Urothelium cell line (cell line): Measurements from ENCODE around the gene HAVCR2.
A peak's percentile ranks its signal among the peaks of the same experiment; 100 is the strongest.
"Not testable (repeated sequence)": the region's sequence is repeated elsewhere in the genome, so short reads cannot be mapped to it uniquely, and the experiment has no call there.

Experiments
- DNase-seq: peaks from one replicate; pipeline ENCODE4 v3.0.0; 2011; ENCODE audit warnings: low spot score, mixed read lengths
- FAIRE-seq: peaks from 2 replicates; lab custom pipeline; 2011; peaks lifted over from hg19 to GRCh38; lab: Jason Lieb, UNC

The HAVCR2 gene

DNA sequence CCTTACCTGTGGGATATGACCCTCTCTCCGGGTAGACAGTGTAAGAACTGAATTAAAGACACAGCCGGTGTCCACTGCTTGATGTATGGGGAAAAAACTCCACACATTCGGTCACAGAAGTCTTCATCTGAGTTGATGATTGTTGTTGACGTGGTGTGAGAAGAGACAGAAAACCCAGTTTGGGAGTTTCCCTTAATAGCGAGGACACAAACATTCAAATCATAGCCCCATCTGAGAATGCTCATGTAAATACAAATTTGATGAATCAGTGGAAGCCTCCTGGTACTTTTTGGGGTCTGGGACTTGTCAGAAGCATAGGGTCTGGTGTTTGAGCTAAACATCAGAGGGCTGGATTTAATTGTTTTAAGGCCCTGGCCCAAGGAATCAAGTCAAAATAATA is 60.9 kb downstream of the HAVCR2 start:
- DNase-seq (no peak), FAIRE-seq (no peak)

DNA sequence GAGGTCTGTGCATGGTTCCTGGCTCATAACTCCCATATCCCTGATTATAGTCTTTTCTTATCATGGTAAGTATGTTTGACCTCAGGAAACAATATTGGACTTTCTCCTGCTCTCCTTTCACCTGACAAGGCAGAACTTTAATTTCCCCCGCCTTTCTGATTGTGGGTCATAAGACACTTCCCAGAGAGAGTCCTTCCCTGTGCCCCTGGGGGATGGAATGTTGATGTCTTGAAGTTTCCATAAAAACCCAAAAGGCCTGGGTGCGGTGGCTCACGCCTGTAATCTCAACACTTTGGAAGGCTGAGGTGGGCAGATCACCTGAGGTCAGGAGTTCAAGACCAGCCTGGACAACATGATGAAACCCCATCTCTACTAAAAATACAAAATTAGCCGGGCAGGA is 61.8 kb downstream of the HAVCR2 start:
- not testable (repeated sequence) for DNase-seq, FAIRE-seq

DNA sequence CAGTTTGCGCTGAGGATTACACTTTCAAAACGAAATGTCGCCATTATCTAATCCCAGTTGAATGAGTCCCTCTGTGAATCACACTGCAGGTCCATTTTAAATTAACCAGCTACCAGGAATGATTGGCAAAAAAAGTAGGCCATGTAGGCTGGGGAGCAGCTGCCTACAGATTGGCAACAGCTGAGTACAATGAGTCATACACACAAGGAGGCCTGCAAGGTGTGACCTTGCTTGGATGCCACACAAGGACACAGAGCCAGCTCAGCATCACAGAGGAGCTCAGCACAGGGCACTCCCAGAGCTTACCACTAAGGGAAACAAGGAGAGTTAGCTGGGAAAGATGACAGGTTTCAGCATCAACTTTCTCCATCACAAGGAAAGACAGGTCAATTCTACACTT is 62.8 kb downstream of the HAVCR2 start:
- peak; percentile 13 for FAIRE-seq
- peak; percentile 66 for DNase-seq

DNA sequence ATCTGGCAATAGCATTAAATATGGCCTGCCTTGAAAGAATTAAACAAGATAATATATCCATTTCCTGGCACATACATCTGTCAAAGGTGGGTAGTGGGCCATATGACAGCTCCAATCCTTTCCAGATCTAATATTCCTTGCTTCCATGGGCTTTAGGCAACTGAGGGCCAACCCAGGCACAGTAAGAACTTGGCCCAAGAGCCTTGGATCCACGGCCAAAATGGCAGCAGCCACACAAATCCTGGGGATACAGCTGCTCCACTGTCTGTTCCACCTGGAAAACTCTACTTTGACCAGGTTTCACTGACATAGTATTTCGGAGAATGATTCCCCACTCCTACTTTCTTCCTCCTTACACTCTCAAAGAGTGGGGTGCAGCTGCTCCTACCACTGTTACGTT is 63.2 kb downstream of the HAVCR2 start:
- FAIRE-seq (no peak), DNase-seq (no peak)

DNA sequence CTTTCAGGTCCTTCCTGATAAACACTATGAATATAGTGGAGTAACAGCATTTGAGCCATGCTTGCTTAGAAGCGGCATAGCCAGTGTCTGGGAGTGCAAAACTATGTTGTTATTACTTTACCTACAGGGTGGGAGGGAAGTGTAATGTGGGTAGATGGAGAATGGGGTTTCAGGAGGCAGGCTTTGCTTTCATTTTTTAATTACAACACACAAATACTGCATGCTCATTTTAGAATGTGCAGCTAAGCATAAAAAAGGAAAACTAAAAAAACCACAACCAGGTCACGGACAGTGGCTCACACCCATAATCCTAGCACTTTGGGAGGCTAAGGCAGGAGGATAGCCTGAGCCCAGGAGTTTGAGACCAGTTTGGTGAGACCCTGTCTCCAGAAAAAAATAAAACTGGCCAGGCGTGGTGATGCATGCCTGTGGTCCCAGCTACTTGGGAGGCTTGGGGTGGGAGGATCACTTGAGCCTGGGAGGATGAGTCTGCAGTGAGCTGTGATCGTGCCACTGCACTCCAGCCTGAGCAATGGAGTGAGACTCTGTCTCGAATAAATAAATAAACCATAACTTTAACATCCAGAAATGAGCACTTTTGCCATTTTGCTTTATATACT is 70.2 kb downstream of the HAVCR2 start:
- DNase-seq, result no peak
- FAIRE-seq, result no peak
